Body of pancreas (tissue), 4 donors: ENCODE results near the gene EYA3. TPM values are rescaled to one million over a fixed set of nuclear protein-coding genes. Genes with fewer than 3 reads are reported as not detected.

Experiments used
- ATAC-seq: fragments of 150-250 bp; one replicate; pipeline ENCODE4 v1.9.1; 2016
- DNase-seq, 4 donors: peaks; one replicate each; pipeline ENCODE4 v3.0.0-alpha.2; 2019
- H3K27ac ChIP-seq, 4 donors: fragments of 200-600 bp; sonication (generic); 1 replicate in 3 of 4; 2 replicates in 1 of 4; pipeline versions ENCODE4 v1.5.1 to v1.6.1; 2016 to 2019; ENCODE audit warnings: mild to moderate bottlenecking in 1 of 4, mixed read lengths in 1 of 4, moderate library complexity in 1 of 4
- H3K27me3 ChIP-seq, 2 donors: fragments of 200-600 bp; sonication (generic); one replicate each; pipeline ENCODE4 v1.6.0; 2016; ENCODE audit warnings: mild to moderate bottlenecking in 1 of 2
- H3K36me3 ChIP-seq, 2 donors: fragments of 200-600 bp; sonication (generic); replicated peaks in 1 of 2; 2 replicates each; pipeline ENCODE4 v1.5.1; 2016; ENCODE audit warnings: low read depth in 2 of 2; ENCODE audit not compliant: insufficient read depth in 1 of 2
- H3K4me1 ChIP-seq: fragments of 200-600 bp; sonication (generic); one replicate; pipeline ENCODE4 v1.6.0; 2016
- H3K4me3 ChIP-seq, 2 donors: fragments of 200-600 bp; sonication (generic); 1 replicate in 1 of 2; 2 replicates in 1 of 2; pipeline ENCODE4 v1.5.1; 2016 to 2019
- H3K9me3 ChIP-seq, 3 donors: fragments of 200-600 bp; sonication (generic); 1 replicate in 2 of 3; 2 replicates in 1 of 3; pipeline ENCODE4 v1.5.1; 2016
- POLR2A ChIP-seq, 3 donors: fragments of 450-650 bp; IDR thresholded peaks; one replicate each; pipeline ENCODE4 v1.6.1; 2016; ENCODE audit warnings: antibody characterized with exemption in 3 of 3, mild to moderate bottlenecking in 2 of 3
- WGBS, 2 donors: methylation state at CpG; one replicate each; pipeline ENCODE4 v1.1.5; 2017; 5-methylcytosine and 5-hydroxymethylcytosine counted together
- intact Hi-C: fragments of 100-400 bp; cut with DNase I; formaldehyde crosslinking; loops from one replicate; pipeline ENCODE4 v1.15.1; 2023
- total RNA-seq, 2 donors: library from RNA; depleted of rRNA; stranded (reverse); fragments of >200 nt; gene quantifications; one replicate each; pipeline ENCODE4 v1.1.0, GENCODE V29; 2016
- TF ChIP-seq, protein P1 (sequence below), 7 experiments: fragments of 450-650 bp in 4 of 7; fragments of 200-600 bp in 3 of 7; sonication (generic) in 3 of 7; IDR thresholded peaks; one replicate each; pipeline ENCODE4 v1.5.1; 2016 to 2019; ENCODE audit warnings: antibody characterized with exemption in 7 of 7

EYA3 gene
- total RNA-seq, 2 donors from 2014 or later: 7.8 to 15.5 TPM

DNA sequence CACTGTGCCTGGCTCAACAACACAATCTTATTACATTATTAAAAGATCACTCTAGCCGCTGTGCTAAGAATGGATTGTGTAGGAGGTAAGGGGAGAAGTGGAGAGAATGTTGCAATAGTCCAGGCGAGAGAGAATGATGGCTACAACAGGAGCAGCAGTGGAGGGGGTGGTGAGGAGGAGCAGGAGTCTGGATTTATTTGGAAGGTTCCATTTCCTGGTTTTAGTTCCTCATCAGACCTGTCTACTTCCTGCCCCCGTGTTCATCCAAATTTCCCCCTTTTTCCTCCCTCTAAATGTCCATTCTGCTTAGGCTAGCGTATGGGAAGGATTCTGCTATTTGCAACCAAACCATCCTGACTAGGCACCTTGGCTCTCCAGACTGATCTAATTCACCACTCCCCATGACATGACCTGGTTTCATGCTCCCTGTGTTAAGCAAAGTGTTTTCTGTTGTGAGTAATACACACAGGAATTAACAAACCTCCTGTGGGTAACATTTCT is 35.1 kb upstream of the EYA3 start:
- intact Hi-C loops: no loop called here
- ATAC-seq (no peak), DNase-seq (peak in 1 of 4 donors; percentile 21)
- Histone ChIP-seq H3K9me3 (no peaks in the 10 kb centered on the region), H3K27ac (no peak overlapping the region), H3K4me3 (no peak overlapping the region), H3K36me3 (no peaks in the 10 kb centered on the region), H3K27me3 (no peaks in the 10 kb centered on the region), H3K4me1 (no peaks in the 10 kb centered on the region)
- WGBS, 2 donors: 34 to 55% methylated on average over 4 of the region's 4 CpGs
- no peak for TF ChIP-seq POLR2A (IDR thresholded peaks at IDR 0.05)
- TF ChIP-seq, protein P1, sequence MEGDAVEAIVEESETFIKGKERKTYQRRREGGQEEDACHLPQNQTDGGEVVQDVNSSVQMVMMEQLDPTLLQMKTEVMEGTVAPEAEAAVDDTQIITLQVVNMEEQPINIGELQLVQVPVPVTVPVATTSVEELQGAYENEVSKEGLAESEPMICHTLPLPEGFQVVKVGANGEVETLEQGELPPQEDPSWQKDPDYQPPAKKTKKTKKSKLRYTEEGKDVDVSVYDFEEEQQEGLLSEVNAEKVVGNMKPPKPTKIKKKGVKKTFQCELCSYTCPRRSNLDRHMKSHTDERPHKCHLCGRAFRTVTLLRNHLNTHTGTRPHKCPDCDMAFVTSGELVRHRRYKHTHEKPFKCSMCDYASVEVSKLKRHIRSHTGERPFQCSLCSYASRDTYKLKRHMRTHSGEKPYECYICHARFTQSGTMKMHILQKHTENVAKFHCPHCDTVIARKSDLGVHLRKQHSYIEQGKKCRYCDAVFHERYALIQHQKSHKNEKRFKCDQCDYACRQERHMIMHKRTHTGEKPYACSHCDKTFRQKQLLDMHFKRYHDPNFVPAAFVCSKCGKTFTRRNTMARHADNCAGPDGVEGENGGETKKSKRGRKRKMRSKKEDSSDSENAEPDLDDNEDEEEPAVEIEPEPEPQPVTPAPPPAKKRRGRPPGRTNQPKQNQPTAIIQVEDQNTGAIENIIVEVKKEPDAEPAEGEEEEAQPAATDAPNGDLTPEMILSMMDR (IDR thresholded peaks at IDR 0.05): no peak

- ATAC-seq (no peak), DNase-seq (no peak)
- Histone ChIP-seq H3K9me3 (no peaks in the 10 kb centered on the region), H3K36me3 (no peaks in the 10 kb centered on the region), H3K27ac (no peak overlapping the region), H3K4me3 (no peak overlapping the region), H3K27me3 (no peaks in the 10 kb centered on the region), H3K4me1 (no peaks in the 10 kb centered on the region)
- intact Hi-C loops: no loop called here
- TF ChIP-seq, protein P1 (IDR thresholded peaks at IDR 0.05): no peak
- TF ChIP-seq POLR2A (IDR thresholded peaks at IDR 0.05): no peak
- 72 to 77% methylated on average over 3 of the region's 3 CpGs for WGBS, 2 donors
Measured at GRCh38 chr1:28122183-28122582, 33.8 kb upstream of the EYA3 start.

DNA sequence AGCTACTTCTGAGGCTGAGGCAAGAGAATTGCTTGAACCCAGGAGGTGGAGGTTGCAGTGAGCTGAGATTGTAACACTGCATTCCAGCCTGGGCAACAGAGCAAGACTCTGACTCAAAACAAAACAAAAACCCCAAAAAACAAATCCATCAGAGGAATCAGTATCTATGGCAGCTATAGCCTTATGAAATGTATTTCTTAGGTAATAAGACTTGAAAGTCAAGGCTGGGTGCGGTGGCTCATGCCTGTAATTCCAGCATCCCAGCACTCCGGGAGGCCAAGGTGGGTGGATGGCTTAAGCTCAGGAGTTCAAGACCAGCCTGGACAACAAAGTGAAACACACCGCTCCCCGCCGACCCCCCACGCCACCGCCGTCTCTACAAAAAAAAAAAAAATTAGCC is 31.1 kb upstream of the EYA3 start:
- H3K36me3 ChIP-seq: no peaks in the 10 kb centered on the region
- WGBS, 2 donors: 84 to 85% methylated on average over 7 to 8 of the region's 8 CpGs
- TF ChIP-seq, protein P1 (IDR thresholded peaks at IDR 0.05): no peak
- TF ChIP-seq POLR2A (IDR thresholded peaks at IDR 0.05): no peak

GRCh38 chr1:28118640-28119307 is 30.4 kb upstream of the EYA3 start:
- WGBS, 2 donors: 71 to 74% methylated on average over 5 of the region's 5 CpGs
- DNase-seq: no peak
- no peak for ATAC-seq
- Histone ChIP-seq H3K36me3 (no peaks in the 10 kb centered on the region), H3K27ac (no peak overlapping the region), H3K4me1 (no peaks in the 10 kb centered on the region), H3K9me3 (no peaks in the 10 kb centered on the region), H3K27me3 (no peaks in the 10 kb centered on the region), H3K4me3 (no peak overlapping the region)
- TF ChIP-seq, protein P1 (IDR thresholded peaks at IDR 0.05): no peak
- TF ChIP-seq POLR2A (IDR thresholded peaks at IDR 0.05): no peak
- intact Hi-C loops: no loop called here

More for the DNA sequence above, 31.1 kb upstream of the EYA3 start:
- Histone ChIP-seq H3K27me3 (no peaks in the 10 kb centered on the region), H3K9me3 (no peaks in the 10 kb centered on the region), H3K4me1 (no peaks in the 10 kb centered on the region), H3K27ac (no peak overlapping the region), H3K4me3 (no peak overlapping the region)
- ATAC-seq (no peak), DNase-seq (no peak)
- intact Hi-C loops: no loop called here

- 27 to 28% methylated on average over 4 of the region's 4 CpGs for WGBS, 2 donors
- peak overlapping the region in 1 of 4 donors; percentile 4 for H3K27ac ChIP-seq
- DNase-seq: peak in 1 of 4 donors; percentile 64
Measured at GRCh38 chr1:28115267-28115666, 26.9 kb upstream of the EYA3 start.

More at GRCh38 chr1:28115267-28115666, 26.9 kb upstream of the EYA3 start:
- Histone ChIP-seq H3K9me3 (no peaks in the 10 kb centered on the region), H3K4me1 (no peaks in the 10 kb centered on the region), H3K36me3 (no peaks in the 10 kb centered on the region), H3K27me3 (no peaks in the 10 kb centered on the region), H3K4me3 (no peak overlapping the region)
- intact Hi-C loops: no loop called here
- TF ChIP-seq, protein P1 (IDR thresholded peaks at IDR 0.05): no peak
- no peak for TF ChIP-seq POLR2A (IDR thresholded peaks at IDR 0.05)
- ATAC-seq: no peak
